ENCODE results near the gene MATCAP1.
A peak's percentile ranks its signal among the peaks of the same experiment; 100 is the strongest.

Gene MATCAP1

GRCh38 chr16:67187175-67187890 lies 3.6 kb upstream of the MATCAP1 start:
- no peak overlapping the region for H3K4me3 Mint-ChIP-seq
- peaks cover 29% of the 10 kb centered on the region for H3K27me3 Mint-ChIP-seq
- H3K4me1 Mint-ChIP-seq, result peaks cover 23% of the 10 kb centered on the region
- no peak for ATAC-seq
- no peak overlapping the region for H3K27ac Mint-ChIP-seq
- DNase-seq, result no peak
- H3K9me3 Mint-ChIP-seq, result no peaks in the 10 kb centered on the region

- ATAC-seq, result no peak
- peaks cover 29% of the 10 kb centered on the region for H3K27me3 Mint-ChIP-seq
- no peaks in the 10 kb centered on the region for H3K9me3 Mint-ChIP-seq
- DNase-seq, result no peak
- H3K4me1 Mint-ChIP-seq, result peaks cover 20% of the 10 kb centered on the region
- no peak overlapping the region for H3K4me3 Mint-ChIP-seq
- H3K27ac Mint-ChIP-seq, result no peak overlapping the region
Measured at GRCh38 chr16:67186550-67186950, 2.8 kb upstream of the MATCAP1 start.

DNA sequence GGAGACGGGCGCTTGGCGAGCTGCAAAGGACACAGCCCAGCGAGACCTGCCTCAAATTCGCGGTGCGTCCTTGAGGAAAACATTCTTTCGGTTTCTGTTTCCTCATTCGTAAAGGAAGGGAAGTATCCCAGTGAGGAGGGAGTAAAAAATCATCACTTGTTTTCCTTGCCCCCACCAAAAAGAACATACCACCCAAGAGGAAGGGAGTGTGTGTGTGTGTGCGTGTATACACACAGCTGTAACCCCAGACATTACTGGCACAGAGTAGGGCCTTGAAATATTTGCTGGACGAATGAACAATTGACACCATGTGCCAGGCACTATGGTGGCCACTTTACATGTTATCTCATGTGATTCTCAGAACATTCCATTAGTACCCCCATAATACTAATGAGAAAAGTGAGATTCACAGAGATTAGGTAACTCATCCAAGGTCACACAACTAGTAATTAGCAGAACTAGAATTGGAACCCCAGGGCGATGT lies 1.9 kb upstream of the MATCAP1 start:
- Mint-ChIP-seq H3K27me3 (peaks cover 29% of the 10 kb centered on the region), H3K4me3 (no peak overlapping the region), H3K9me3 (no peaks in the 10 kb centered on the region), H3K4me1 (peaks cover 15% of the 10 kb centered on the region), H3K27ac (no peak overlapping the region)
- DNase-seq, result no peak
- no peak for ATAC-seq

DNA sequence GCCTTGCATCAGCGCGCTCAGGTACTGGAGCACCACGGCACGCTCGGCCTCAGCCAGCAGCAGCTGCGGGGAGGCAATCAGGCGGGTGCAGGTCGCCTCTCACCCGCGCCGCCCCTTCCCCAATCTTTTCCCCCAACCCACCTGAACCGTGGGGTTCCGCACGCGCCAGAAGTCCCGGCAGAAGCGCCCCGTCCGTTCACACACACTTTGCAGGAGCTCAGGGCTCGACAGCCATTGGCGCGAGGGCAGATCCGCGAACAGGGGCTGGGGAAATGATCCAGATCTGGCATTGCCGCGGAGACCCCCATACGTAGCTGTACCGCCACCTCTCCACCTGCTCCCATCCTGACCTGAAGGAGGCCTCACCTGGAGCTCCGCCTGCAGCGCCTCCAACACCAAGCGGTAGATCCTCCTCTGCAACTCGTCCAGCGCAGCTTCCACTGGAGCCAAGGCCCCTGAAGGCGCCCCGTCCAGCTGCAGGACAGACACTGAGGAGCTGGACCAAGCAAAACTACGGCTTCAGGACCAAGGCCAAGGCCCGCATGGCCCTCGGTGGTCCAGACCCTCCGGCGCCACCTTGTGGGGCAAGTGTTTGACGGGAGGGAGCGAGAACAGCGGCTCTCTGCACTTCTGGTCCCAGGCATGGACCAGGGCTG lies 1.4 kb upstream of the MATCAP1 start:
- H3K27me3 Mint-ChIP-seq, result peaks cover 29% of the 10 kb centered on the region
- H3K4me1 Mint-ChIP-seq, result peaks cover 15% of the 10 kb centered on the region
- ATAC-seq (peak; percentile 50), DNase-seq (peak; percentile 84 to 85)
- H3K27ac Mint-ChIP-seq, result no peak overlapping the region
- no peaks in the 10 kb centered on the region for H3K9me3 Mint-ChIP-seq
- H3K4me3 Mint-ChIP-seq, result no peak overlapping the region

GRCh38 chr16:67184453-67184994 lies 761 bp upstream of the MATCAP1 start:
- Mint-ChIP-seq H3K9me3 (no peaks in the 10 kb centered on the region), H3K4me1 (peaks cover 15% of the 10 kb centered on the region)
- peak; percentile 16 for ATAC-seq

DNA sequence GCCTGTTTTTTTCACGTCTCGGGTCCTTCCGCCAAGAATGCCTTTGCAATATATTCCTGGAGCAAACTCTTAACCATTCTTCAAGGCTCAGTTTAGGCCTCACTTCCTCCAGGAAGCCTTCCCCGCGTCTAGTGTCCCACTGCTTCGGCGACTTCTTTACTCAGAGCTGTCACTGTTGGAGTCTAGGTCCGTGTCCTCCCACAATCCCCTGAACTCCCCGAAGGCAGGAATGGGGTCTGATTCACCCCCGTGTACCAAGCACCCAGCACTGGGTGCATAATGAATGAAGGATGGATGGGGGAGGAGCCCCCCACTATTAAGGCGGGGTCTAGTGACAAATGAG lies 508 bp downstream of the MATCAP1 start:
- DNase-seq (no peak), ATAC-seq (no peak)
- no peak overlapping the region for H3K27ac Mint-ChIP-seq
- H3K4me3 Mint-ChIP-seq, result no peak overlapping the region
- H3K27me3 Mint-ChIP-seq, result peaks cover 40% of the 10 kb centered on the region
- no peaks in the 10 kb centered on the region for H3K9me3 Mint-ChIP-seq
- H3K4me1 Mint-ChIP-seq, result peaks cover 24% of the 10 kb centered on the region

More at GRCh38 chr16:67184453-67184994, 761 bp upstream of the MATCAP1 start:
- Mint-ChIP-seq H3K4me3 (no peak overlapping the region), H3K27ac (no peak overlapping the region), H3K27me3 (peaks cover 29% of the 10 kb centered on the region)
- no peak for DNase-seq

DNA sequence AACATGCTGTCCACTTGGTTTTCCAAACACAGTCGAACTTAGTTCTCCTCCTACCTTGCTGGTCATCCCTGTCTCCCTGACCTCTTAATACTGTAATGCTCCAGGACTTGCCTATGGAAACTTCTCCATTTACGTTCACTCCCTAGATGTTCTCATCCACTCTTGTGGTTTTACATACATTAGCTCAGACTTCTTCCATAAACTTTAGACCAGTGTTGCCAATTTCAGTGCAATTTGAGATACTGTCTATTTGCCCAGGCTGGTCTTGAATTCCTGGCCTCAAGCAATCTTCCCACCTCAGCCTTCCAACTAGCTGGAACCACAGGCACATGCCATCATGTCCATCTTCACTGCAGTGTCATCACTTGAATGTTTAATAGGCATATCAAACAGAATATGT lies 1.5 kb downstream of the MATCAP1 start:
- no peak for ATAC-seq
- H3K27ac Mint-ChIP-seq, result no peak overlapping the region
- H3K4me3 Mint-ChIP-seq, result no peak overlapping the region
- H3K9me3 Mint-ChIP-seq, result no peaks in the 10 kb centered on the region
- peaks cover 47% of the 10 kb centered on the region for H3K27me3 Mint-ChIP-seq
- peaks cover 34% of the 10 kb centered on the region for H3K4me1 Mint-ChIP-seq
- DNase-seq, result no peak

- H3K4me3 Mint-ChIP-seq, result no peak overlapping the region
- peaks cover 42% of the 10 kb centered on the region for H3K4me1 Mint-ChIP-seq
Measured at GRCh38 chr16:67181346-67181745, 2.4 kb downstream of the MATCAP1 start.

DNA sequence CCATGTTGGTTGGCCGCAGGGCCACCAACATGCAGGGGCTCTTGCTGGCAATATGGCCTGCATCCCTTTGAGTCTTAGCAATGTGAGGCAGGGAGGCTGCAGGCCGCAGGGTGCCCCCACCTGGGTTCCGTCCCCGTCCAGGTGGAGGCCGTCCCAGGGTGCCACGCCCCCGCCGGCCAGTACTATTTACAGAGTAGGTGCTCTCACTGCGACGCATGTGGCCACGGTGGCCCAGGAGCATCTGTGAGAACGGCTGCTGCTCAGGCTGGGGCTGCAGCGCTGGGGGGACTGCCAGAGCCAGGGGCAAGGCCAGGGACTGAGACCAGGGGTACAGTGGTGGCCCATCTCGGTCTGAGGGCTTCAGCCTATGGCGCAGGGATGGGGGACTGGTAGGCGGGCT lies 3.6 kb downstream of the MATCAP1 start:
- DNase-seq (no peak), ATAC-seq (no peak)
- Mint-ChIP-seq H3K9me3 (no peaks in the 10 kb centered on the region), H3K4me3 (no peak overlapping the region), H3K27me3 (peaks cover 50% of the 10 kb centered on the region), H3K4me1 (peaks cover 47% of the 10 kb centered on the region), H3K27ac (no peak overlapping the region)

More at GRCh38 chr16:67181346-67181745, 2.4 kb downstream of the MATCAP1 start:
- no peak overlapping the region for H3K27ac Mint-ChIP-seq
- peaks cover 47% of the 10 kb centered on the region for H3K27me3 Mint-ChIP-seq
- no peaks in the 10 kb centered on the region for H3K9me3 Mint-ChIP-seq
- no peak for ATAC-seq
- no peak for DNase-seq

GRCh38 chr16:67179421-67180080 lies 4.2 kb downstream of the MATCAP1 start:
- no peak for DNase-seq

DNA sequence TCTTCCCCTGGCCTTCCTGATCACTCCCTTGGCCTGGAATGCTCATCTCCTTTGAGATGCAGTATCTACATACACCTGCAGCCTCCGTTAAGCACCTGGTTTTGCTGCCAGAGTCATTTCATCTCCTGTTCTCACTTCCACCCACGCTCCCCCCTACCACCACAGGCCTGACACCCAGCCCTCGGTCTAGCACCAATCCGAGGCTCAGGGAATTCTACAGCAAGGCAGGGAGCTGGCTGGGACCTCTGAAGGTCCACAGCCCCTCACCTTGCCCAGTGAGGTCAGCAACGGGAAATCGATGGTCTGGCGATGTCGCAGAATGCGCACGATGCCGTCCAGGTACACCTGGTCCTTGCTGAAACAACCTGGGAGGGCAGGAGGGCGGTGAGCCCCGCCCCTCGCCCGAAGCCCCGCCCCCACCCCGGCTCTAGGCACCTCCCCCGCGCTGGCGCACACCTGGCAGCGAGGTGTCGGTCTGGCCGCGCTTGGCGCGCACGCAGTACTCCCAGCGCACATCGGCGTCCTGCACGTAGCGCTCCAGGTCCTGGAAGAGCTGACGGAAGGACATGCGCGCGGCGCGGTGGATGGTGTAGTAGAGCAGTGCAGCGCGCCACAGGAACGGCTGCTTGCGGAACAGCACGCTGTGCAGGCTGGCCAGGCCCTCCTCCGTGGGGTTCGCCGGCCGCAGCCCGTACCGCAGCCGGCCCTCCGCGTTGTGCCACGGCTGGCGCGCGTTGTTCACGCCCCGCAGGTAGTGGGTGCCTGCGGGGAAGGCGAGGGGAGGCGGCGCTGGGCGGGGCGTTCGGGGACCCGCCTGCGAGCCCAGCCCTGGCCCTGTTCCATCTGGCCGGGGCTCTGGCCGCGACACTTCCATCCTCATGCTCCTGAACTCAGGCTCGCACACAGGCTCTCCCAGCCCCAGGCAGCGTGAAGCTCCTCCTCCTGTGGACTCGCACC lies 5.7 kb downstream of the MATCAP1 start:
- Mint-ChIP-seq H3K27me3 (peaks cover 63% of the 10 kb centered on the region), H3K4me3 (peak overlapping the region; percentile 55 to 77), H3K27ac (no peak overlapping the region), H3K4me1 (peaks cover 59% of the 10 kb centered on the region), H3K9me3 (no peaks in the 10 kb centered on the region)
- DNase-seq, result peak in 1 of 2 donors; percentile 54
- ATAC-seq, result peak; percentile 62

More at GRCh38 chr16:67179421-67180080, 4.2 kb downstream of the MATCAP1 start:
- Mint-ChIP-seq H3K4me1 (peaks cover 46% of the 10 kb centered on the region), H3K9me3 (no peaks in the 10 kb centered on the region), H3K4me3 (no peak overlapping the region), H3K27me3 (peaks cover 50% of the 10 kb centered on the region), H3K27ac (no peak overlapping the region)
- no peak for ATAC-seq

DNA sequence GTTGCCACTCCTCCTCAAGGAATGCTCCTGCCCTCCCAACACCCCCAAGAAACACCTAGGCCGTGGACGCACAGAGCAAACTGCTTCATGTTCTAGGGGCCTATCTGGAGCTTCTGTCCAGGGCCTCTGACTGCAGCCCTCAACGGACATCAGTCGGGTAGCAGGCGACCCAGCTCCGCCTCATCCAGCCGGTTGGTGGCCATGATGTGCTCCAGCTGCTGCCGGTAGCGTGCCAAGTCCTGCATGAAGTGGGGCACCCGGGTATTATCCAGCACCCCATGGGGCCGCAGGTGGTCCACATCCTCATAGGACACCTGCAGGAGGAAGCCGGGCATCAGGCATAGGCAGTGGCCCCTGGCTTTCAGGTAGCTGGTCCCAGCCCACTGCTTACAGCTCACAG lies 7.1 kb downstream of the MATCAP1 start:
- DNase-seq (no peak), ATAC-seq (no peak)
- H3K9me3 Mint-ChIP-seq, result no peaks in the 10 kb centered on the region
- no peak overlapping the region for H3K4me3 Mint-ChIP-seq
- no peak overlapping the region for H3K27ac Mint-ChIP-seq
- H3K4me1 Mint-ChIP-seq, result peaks cover 67% of the 10 kb centered on the region
- H3K27me3 Mint-ChIP-seq, result peaks cover 76% of the 10 kb centered on the region

- H3K9me3 Mint-ChIP-seq, result no peaks in the 10 kb centered on the region
- peak overlapping the region in 1 of 2 donors; percentile 89 for H3K4me3 Mint-ChIP-seq
- no peak overlapping the region for H3K27ac Mint-ChIP-seq
- DNase-seq (no peak), ATAC-seq (no peak)
- H3K27me3 Mint-ChIP-seq, result peaks cover 94% of the 10 kb centered on the region
- peaks cover 82% of the 10 kb centered on the region for H3K4me1 Mint-ChIP-seq
Measured at GRCh38 chr16:67174706-67175231, 9.0 kb downstream of the MATCAP1 start.

DNA sequence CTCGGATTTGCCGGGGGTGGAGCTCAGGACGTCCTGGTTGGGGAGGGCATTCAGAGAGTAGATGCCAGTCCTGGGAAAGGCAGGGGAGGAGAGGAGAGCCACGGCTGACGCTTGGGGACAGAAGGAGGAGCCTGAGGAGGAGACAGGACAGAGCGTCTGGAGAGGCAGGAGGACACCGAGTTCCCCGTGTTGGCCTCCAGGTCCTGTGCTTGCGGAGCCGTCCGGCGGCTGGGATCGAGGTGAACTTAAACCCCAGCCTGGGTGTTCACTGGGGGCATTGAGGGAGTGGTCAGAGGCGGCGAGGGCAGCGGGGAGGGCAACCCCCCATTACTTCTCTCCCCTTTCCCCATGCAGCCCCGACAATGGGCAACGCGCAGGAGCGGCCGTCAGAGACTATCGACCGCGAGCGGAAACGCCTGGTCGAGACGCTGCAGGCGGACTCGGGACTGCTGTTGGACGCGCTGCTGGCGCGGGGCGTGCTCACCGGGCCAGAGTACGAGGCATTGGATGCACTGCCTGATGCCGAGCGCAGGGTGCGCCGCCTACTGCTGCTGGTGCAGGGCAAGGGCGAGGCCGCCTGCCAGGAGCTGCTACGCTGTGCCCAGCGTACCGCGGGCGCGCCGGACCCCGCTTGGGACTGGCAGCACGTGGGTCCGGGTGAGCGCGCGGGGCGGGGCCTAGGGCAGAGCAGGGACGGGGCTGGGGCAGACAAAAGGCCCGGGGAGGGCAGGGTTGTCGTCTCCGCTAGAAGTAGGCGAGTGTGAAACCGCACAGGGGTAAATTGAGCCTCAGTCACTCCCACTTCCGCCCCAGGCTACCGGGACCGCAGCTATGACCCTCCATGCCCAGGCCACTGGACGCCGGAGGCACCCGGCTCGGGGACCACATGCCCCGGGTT lies 9.7 kb downstream of the MATCAP1 start:
- H3K4me1 Mint-ChIP-seq, result peaks cover 88% of the 10 kb centered on the region
- H3K4me3 Mint-ChIP-seq, result peak overlapping the region; percentile 82 to 89
- DNase-seq, result peak; percentile 57 to 64
- H3K9me3 Mint-ChIP-seq, result no peaks in the 10 kb centered on the region
- no peak overlapping the region for H3K27ac Mint-ChIP-seq
- ATAC-seq, result peak; percentile 74
- peaks cover 97% of the 10 kb centered on the region for H3K27me3 Mint-ChIP-seq

All from stimulated activated naive CD8-positive, alpha-beta T cell treated with anti-CD3 and anti-CD28 coated beads, Interleukin-15, amount 100 ng/mL, for 72 hours (primary cell).